OCI-LY1 (cell line): ENCODE measurements around the gene CD84.
A peak's percentile ranks its signal among the peaks of the same experiment; 100 is the strongest.
"Not testable (repeated sequence)": the region's sequence is repeated elsewhere in the genome, so short reads cannot be mapped to it uniquely, and the experiment has no call there.

ENCODE experiments used
- H2AFZ ChIP-seq: fragments of 200-600 bp; sonication (generic), shearing (Covaris generic); 2 replicates; pipeline ENCODE4 v1.6.0; 2014; ENCODE audit warnings: antibody characterized with exemption, mild to moderate bottlenecking, low read length
- H3F3A ChIP-seq: fragments of 200-600 bp; sonication (generic), shearing (Covaris generic); 2 replicates; pipeline ENCODE4 v1.6.0; 2014; ENCODE audit warnings: mild to moderate bottlenecking, antibody characterized with exemption, low read length, moderate library complexity; ENCODE audit not compliant: insufficient read depth
- H3K27ac ChIP-seq: fragments of 200-600 bp; sonication (generic); 2 replicates; pipeline ENCODE4 v1.5.1; 2014; ENCODE audit warnings: low read length, mixed run types, mild to moderate bottlenecking, low read depth; ENCODE audit not compliant: poor library complexity, severe bottlenecking
- H3K27me3 ChIP-seq: fragments of 200-600 bp; sonication (generic); 2 replicates; pipeline ENCODE4 v1.6.0; 2014; ENCODE audit warnings: antibody characterized with exemption, mild to moderate bottlenecking, low read length, moderate library complexity; ENCODE audit not compliant: insufficient read depth
- H3K36me3 ChIP-seq: fragments of 200-600 bp; sonication (generic); 2 replicates; pipeline ENCODE4 v1.6.1; 2014; ENCODE audit warnings: mild to moderate bottlenecking, antibody characterized with exemption, low read length, moderate library complexity, mixed read lengths; ENCODE audit not compliant: insufficient read depth
- H3K4me1 ChIP-seq: fragments of 200-600 bp; sonication (generic); 2 replicates; pipeline ENCODE4 v1.5.1; 2014; ENCODE audit warnings: mild to moderate bottlenecking, low read length, moderate library complexity; ENCODE audit not compliant: insufficient read depth, severe bottlenecking
- H3K4me2 ChIP-seq: fragments of 200-600 bp; sonication (generic), shearing (Covaris generic); 2 replicates; pipeline ENCODE4 v1.6.1; 2014; ENCODE audit warnings: low read length
- H3K4me3 ChIP-seq: fragments of 200-600 bp; sonication (generic); 2 replicates; pipeline ENCODE4 v1.5.1; 2014; ENCODE audit warnings: low read length, low read depth, mild to moderate bottlenecking, mixed read lengths; ENCODE audit not compliant: poor library complexity, severe bottlenecking
- H3K79me2 ChIP-seq: fragments of 200-600 bp; shearing (Covaris generic); 2 replicates; pipeline ENCODE4 v1.6.1; 2016; ENCODE audit warnings: mixed run types, low read length, mixed read lengths; ENCODE audit not compliant: insufficient read depth
- H3K9ac ChIP-seq: fragments of 200-600 bp; sonication (generic), shearing (Covaris generic); 2 replicates; pipeline ENCODE4 v1.6.1; 2014; ENCODE audit warnings: mild to moderate bottlenecking, low read length, mixed read lengths
- H3K9me2 ChIP-seq: fragments of 200-600 bp; sonication (generic), shearing (Covaris generic); 2 replicates; pipeline ENCODE4 v1.6.1; 2014; ENCODE audit warnings: low read depth, mild to moderate bottlenecking, low read length, mixed read lengths
- H3K9me3 ChIP-seq: fragments of 200-600 bp; shearing (Covaris generic); 2 replicates; pipeline ENCODE4 v1.6.1; 2014; ENCODE audit warnings: low read length, mixed read lengths
- H4K20me1 ChIP-seq: fragments of 200-600 bp; sonication (generic), shearing (Covaris generic); 2 replicates; pipeline ENCODE4 v1.6.0; 2016; ENCODE audit warnings: mild to moderate bottlenecking, low read length; ENCODE audit not compliant: insufficient read depth
- EZH2 ChIP-seq: fragments of 200-600 bp; sonication (generic), shearing (Covaris generic); IDR thresholded peaks from 2 replicates; pipeline ENCODE4 v1.8.0; 2017; ENCODE audit warnings: borderline replicate concordance, mixed run types, mild to moderate bottlenecking, antibody characterized with exemption, low read length, moderate library complexity, mixed read lengths
- TF ChIP-seq, protein P1 (sequence below): fragments of 200-600 bp; sonication (generic), shearing (Covaris generic); IDR thresholded peaks from 2 replicates; pipeline ENCODE4 v1.5.1; 2017; ENCODE audit warnings: mild to moderate bottlenecking, antibody characterized with exemption, low read length, moderate library complexity, mixed read lengths

Gene CD84

DNA sequence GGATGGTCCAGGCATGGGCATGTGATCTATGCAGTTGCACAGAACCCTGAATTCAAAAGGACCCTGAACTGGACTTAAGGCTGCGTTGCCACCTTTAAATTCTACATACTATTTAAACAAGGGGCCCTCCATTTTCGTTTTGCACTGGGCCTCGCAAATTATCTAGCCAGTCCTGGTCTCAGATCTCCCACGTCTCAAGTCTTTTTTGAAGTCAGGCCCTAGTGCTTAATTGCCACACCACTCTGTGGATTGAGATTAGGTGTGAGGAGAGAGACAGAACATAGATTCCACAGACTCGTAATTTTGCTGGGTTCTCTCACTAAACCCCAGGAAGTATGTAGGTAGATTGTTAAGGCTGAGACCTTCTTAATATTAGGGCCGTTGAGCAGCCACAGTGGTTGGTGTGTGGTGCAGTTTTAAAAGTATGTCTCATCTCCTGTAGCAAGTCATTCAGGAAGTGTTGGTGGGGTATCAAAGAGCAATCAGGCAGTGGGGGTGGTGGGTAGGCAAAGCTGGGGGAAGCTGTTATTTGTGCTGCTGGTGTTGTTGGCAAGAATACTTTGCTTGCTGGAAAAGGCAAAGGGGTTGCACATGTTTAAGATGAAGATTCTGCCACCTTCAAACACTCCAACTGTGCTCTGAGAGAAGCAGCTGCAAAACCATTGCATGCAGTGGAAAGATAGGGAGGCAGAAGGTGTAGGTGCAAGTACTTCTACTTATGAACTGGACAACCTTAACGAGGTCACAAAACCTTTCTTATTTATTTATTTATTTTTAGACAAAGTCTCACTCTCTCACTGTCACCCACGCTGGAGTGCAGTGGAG, 11.2 kb downstream of the CD84 start:
- TF ChIP-seq, protein P1, sequence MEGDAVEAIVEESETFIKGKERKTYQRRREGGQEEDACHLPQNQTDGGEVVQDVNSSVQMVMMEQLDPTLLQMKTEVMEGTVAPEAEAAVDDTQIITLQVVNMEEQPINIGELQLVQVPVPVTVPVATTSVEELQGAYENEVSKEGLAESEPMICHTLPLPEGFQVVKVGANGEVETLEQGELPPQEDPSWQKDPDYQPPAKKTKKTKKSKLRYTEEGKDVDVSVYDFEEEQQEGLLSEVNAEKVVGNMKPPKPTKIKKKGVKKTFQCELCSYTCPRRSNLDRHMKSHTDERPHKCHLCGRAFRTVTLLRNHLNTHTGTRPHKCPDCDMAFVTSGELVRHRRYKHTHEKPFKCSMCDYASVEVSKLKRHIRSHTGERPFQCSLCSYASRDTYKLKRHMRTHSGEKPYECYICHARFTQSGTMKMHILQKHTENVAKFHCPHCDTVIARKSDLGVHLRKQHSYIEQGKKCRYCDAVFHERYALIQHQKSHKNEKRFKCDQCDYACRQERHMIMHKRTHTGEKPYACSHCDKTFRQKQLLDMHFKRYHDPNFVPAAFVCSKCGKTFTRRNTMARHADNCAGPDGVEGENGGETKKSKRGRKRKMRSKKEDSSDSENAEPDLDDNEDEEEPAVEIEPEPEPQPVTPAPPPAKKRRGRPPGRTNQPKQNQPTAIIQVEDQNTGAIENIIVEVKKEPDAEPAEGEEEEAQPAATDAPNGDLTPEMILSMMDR: no peak
- no peak for TF ChIP-seq EZH2
- Histone ChIP-seq H3K36me3 (peaks cover 18% of the 10 kb centered on the region), H3K79me2 (no peaks in the 10 kb centered on the region), H3K9ac (peak overlapping the region; percentile 31; the same call in 1 of the 2 replicates), H3K27me3 (no peaks in the 10 kb centered on the region), H2AFZ (no peak overlapping the region), H3K4me1 (peaks cover 28% of the 10 kb centered on the region), H3K9me2 (no peaks in the 10 kb centered on the region), H4K20me1 (no peaks in the 10 kb centered on the region), H3F3A (no peaks in the 10 kb centered on the region), H3K9me3 (no peaks in the 10 kb centered on the region), H3K27ac (peak overlapping the region; percentile 57), H3K4me3 (no peak overlapping the region), H3K4me2 (peak overlapping the region; percentile 8; the same call in 1 of the 2 replicates)

DNA sequence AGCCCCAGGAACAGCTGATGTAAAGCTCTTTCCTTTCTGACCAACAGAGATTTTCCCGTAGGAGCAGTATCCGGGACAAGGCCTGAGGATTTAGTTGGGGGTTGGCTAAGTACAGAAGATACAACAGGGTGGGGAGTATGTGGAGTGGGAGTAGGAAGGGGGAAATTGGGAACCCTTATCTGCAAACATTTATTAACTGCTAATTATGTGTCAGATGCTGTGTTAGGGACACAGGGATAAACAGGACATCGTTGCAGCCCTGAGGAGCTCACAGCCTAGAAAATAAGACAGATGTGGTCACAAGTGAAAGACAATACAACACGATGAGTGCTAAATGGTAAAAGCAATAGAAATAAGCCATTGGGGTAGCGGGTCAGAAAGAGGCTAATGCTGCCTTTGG, 12.0 kb downstream of the CD84 start:
- H3K9me2 ChIP-seq: no peaks in the 10 kb centered on the region
- H3K79me2 ChIP-seq: no peaks in the 10 kb centered on the region
- H4K20me1 ChIP-seq: no peaks in the 10 kb centered on the region
- H3K27me3 ChIP-seq: no peaks in the 10 kb centered on the region
- TF ChIP-seq, protein P1: no peak
- TF ChIP-seq EZH2: no peak
- no peak overlapping the region for H3K4me2 ChIP-seq
- no peak overlapping the region for H3K4me3 ChIP-seq
- H3K9me3 ChIP-seq: peaks cover 3% of the 10 kb centered on the region; the same call in 1 of the 2 replicates
- no peaks in the 10 kb centered on the region for H3F3A ChIP-seq
- peak overlapping the region; percentile 57 for H3K27ac ChIP-seq
- peaks cover 22% of the 10 kb centered on the region for H3K36me3 ChIP-seq
- H3K9ac ChIP-seq: no peak overlapping the region
- peaks cover 28% of the 10 kb centered on the region for H3K4me1 ChIP-seq
- no peak overlapping the region for H2AFZ ChIP-seq

DNA sequence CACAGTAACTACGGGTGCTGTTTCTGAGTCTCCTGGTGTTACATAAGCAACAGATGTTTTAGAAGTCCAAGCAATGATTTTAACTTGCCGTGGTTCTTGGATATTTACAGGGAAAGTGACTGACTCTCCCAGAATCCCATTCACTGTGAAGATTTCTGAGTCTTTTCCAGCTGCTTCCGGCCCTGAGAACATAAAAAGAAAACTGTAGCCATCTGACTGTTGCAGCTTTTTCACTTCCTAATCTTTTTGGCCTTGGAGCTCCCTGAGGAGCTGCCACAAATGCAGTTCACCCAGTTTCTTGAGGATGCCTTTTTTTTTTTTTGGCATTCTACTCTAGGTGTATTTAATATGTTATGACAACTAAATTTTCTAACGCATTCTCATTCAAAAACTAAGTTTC, 13.7 kb downstream of the CD84 start:
- Histone ChIP-seq H2AFZ (no peak overlapping the region), H3K27ac (no peak overlapping the region), H3K4me3 (no peak overlapping the region), H3K9ac (no peak overlapping the region), H3K27me3 (no peaks in the 10 kb centered on the region), H3K9me3 (peaks cover 3% of the 10 kb centered on the region; the same call in 1 of the 2 replicates), H3F3A (no peaks in the 10 kb centered on the region), H4K20me1 (no peaks in the 10 kb centered on the region), H3K4me1 (peaks cover 28% of the 10 kb centered on the region), H3K9me2 (no peaks in the 10 kb centered on the region), H3K4me2 (no peak overlapping the region), H3K36me3 (peaks cover 22% of the 10 kb centered on the region), H3K79me2 (no peaks in the 10 kb centered on the region)
- TF ChIP-seq, protein P1: no peak
- no peak for TF ChIP-seq EZH2

DNA sequence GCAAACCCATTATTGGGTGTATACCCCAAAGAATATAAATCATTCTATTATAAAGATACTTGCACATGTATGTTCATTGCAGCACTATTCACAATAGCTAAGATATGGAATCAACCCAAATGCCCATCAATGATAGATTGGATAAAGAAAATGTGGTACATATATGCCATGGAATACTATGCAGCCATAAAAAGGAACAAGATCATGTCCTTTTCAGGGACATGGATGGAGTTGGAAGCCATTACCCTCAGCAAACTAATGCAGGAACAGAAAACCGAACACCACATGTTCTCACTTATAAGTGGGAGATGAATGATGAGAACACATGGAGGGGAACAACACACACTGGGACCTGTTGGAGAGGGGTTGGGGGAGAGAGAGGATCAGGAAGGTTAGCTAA, 16.1 kb downstream of the CD84 start:
- H3K9me2 ChIP-seq, H3K27ac ChIP-seq, H3F3A ChIP-seq, H3K79me2 ChIP-seq, H3K4me1 ChIP-seq, H3K4me2 ChIP-seq, H2AFZ ChIP-seq, H3K4me3 ChIP-seq, H3K27me3 ChIP-seq, H4K20me1 ChIP-seq, H3K9ac ChIP-seq: not testable (repeated sequence)
- peaks cover 10% of the 10 kb centered on the region; the same call in 1 of the 2 replicates for H3K9me3 ChIP-seq
- peaks cover 30% of the 10 kb centered on the region for H3K36me3 ChIP-seq

DNA sequence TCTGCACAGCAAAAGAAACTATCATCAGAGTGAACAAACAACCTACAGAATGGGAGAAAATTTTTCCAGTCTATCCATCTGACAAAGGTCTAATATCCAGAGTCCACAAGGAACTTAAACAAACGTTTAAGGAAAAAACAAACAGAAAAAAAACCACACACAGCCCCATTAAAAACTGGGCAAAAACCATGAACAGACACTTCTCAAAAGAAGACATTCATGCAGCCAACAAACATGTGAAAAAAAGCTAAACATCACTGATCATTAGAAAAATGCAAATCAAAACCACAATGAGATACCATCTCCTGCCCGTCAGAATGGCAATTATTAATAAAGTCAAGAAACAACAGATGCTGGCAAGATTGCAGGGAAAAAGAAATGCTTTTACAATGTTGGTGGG, 16.6 kb downstream of the CD84 start:
- H4K20me1 ChIP-seq, H3K79me2 ChIP-seq, H3F3A ChIP-seq, H3K9me2 ChIP-seq, H3K4me1 ChIP-seq, H3K27ac ChIP-seq, H3K27me3 ChIP-seq, H2AFZ ChIP-seq, H3K4me2 ChIP-seq, H3K9ac ChIP-seq, H3K4me3 ChIP-seq: not testable (repeated sequence)
- Histone ChIP-seq H3K9me3 (peaks cover 10% of the 10 kb centered on the region; the same call in 1 of the 2 replicates), H3K36me3 (peaks cover 30% of the 10 kb centered on the region)
